K562 (cell line): ENCODE data around the gene GPR55. TPM values are rescaled to one million over a fixed set of nuclear protein-coding genes. Genes with fewer than 3 reads are reported as not detected.

Source experiments
- ATAC-seq: fragments of 200-7000 bp; cut with Tn5 transposase; 3 replicates; pipeline ENCODE4 v1.9.1; 2020; ENCODE audit warnings: moderate library complexity
- BruUV-seq: library from RNA; stranded (reverse); fragments of 400-500 nt; replicated peaks from 2 replicates; lab custom pipeline; 2021; lab: Mats Ljungman, UMichigan
- CTCF ChIA-PET: fragments of 300-600 bp; formaldehyde crosslinking; extraction: SDS; loops from one replicate; lab custom pipeline; 2021; ENCODE audit warnings: low intra/inter-chr PET ratio; lab: Yijun Ruan, JAX
- POLR2A ChIA-PET: fragments of 300-600, 350-650 bp; sonication (Branson Sonifier 250); formaldehyde crosslinking; extraction: SDS; loops from one replicate; lab custom pipeline; 2021; ENCODE audit warnings: antibody characterized with exemption, inconsistent platforms; lab: Yijun Ruan, JAX
- DNase-seq, 4 experiments: peaks; one replicate each; pipeline versions ENCODE4 v3.0.0 to v3.0.0-alpha.2; 2011 to 2018; ENCODE audit warnings: low spot score in 3 of 4, mixed read lengths in 3 of 4; ENCODE audit errors: extremely low read depth in 1 of 4
- FAIRE-seq: peaks from 2 replicates; lab custom pipeline; 2011; peaks lifted over from hg19 to GRCh38; lab: Jason Lieb, UNC
- H2AFZ ChIP-seq: 2 replicates; pipeline ENCODE4 v1.6.0; 2011; ENCODE audit warnings: low read depth, low read length, control low read depth, inconsistent platforms
- H3K27ac ChIP-seq: fragments of 200-600 bp; 3 replicates; pipeline ENCODE4 v1.8.0; 2011; ENCODE audit warnings: low read depth, mild to moderate bottlenecking, control low read depth, inconsistent platforms, low read length, moderate library complexity, mixed read lengths; ENCODE audit errors: extremely low read depth
- H3K27me3 ChIP-seq, 2 experiments: fragments of 300-600 bp in 1 of 2; 2 replicates in 1 of 2; 3 replicates in 1 of 2; pipeline versions ENCODE4 v1.6.0 to v1.8.0; 2011; ENCODE audit warnings: inconsistent platforms in 2 of 2, low read length in 2 of 2, mild to moderate bottlenecking in 1 of 2, mixed read lengths in 1 of 2, moderate library complexity in 1 of 2; ENCODE audit not compliant: control insufficient read depth in 2 of 2, insufficient read depth in 2 of 2
- H3K36me3 ChIP-seq: fragments of 300-600 bp; 3 replicates; pipeline ENCODE4 v1.8.0; 2011; ENCODE audit warnings: mild to moderate bottlenecking, low read length, inconsistent platforms; ENCODE audit not compliant: control insufficient read depth, insufficient read depth
- H3K4me1 ChIP-seq, 2 experiments: fragments of 200-600 bp in 1 of 2; replicated peaks in 1 of 2; 2 replicates in 1 of 2; 3 replicates in 1 of 2; pipeline versions ENCODE4 v1.5.1 to v1.8.0; 2011; ENCODE audit warnings: inconsistent platforms in 2 of 2, low read length in 2 of 2, mild to moderate bottlenecking in 1 of 2, mixed read lengths in 1 of 2, moderate library complexity in 1 of 2; ENCODE audit not compliant: control insufficient read depth in 2 of 2, insufficient read depth in 2 of 2
- H3K4me2 ChIP-seq: 2 replicates; pipeline ENCODE4 v1.6.1; 2011; ENCODE audit warnings: low read length, control low read depth, inconsistent platforms, mixed read lengths; ENCODE audit not compliant: insufficient read depth
- H3K4me3 ChIP-seq: fragments of 200-600 bp; sonication (generic), shearing (Covaris generic); 2 replicates; pipeline ENCODE4 v1.5.1; 2016; ENCODE audit warnings: control low read depth, inconsistent platforms
- H3K79me2 ChIP-seq: fragments of 200-600 bp; 3 replicates; pipeline ENCODE4 v1.8.0; 2011; ENCODE audit warnings: low read length, inconsistent platforms; ENCODE audit not compliant: control insufficient read depth, insufficient read depth
- H3K9ac ChIP-seq, 2 experiments: 2 replicates each; pipeline versions ENCODE4 v1.6.0 to v1.6.1; 2011; ENCODE audit warnings: low read depth in 2 of 2, low read length in 2 of 2, control low read depth in 1 of 2, inconsistent platforms in 1 of 2, mild to moderate bottlenecking in 1 of 2, mixed read lengths in 1 of 2; ENCODE audit not compliant: insufficient read depth in 1 of 2
- H3K9me1 ChIP-seq: one replicate; pipeline ENCODE4 v1.6.0; 2011; ENCODE audit warnings: inconsistent platforms, mild to moderate bottlenecking, low read length, moderate library complexity; ENCODE audit not compliant: control insufficient read depth, insufficient read depth
- H3K9me3 ChIP-seq: replicated peaks from 2 replicates; pipeline ENCODE4 v1.5.1; 2011; ENCODE audit warnings: low read depth, low read length, inconsistent platforms; ENCODE audit not compliant: control insufficient read depth, insufficient read depth
- H4K20me1 ChIP-seq: replicated peaks from 2 replicates; pipeline ENCODE4 v1.6.1; 2011; ENCODE audit warnings: low read length, inconsistent platforms, mixed read lengths; ENCODE audit not compliant: control insufficient read depth, insufficient read depth
- DEAF1 ChIP-seq: fragments of 450-650 bp; formaldehyde crosslinking; IDR thresholded peaks from 2 replicates; pipeline ENCODE4 v1.4.0; 2020; ENCODE audit warnings: mild to moderate bottlenecking, moderate library complexity
- SIN3A ChIP-seq, 2 experiments: fragments of 150-350 bp in 1 of 2; IDR thresholded peaks; 2 replicates each; pipeline ENCODE4 v1.6.1; 2011 to 2016; ENCODE audit warnings: borderline replicate concordance in 2 of 2, low read depth in 2 of 2, low read length in 2 of 2, mild to moderate bottlenecking in 2 of 2, moderate library complexity in 2 of 2; ENCODE audit not compliant: control insufficient read depth in 1 of 2
- ZNF436 ChIP-seq: fragments of 250-450, 450-650 bp; sonication (Bioruptor Pico); formaldehyde crosslinking; IDR thresholded peaks from 2 replicates; pipeline ENCODE4 v1.7.0; 2020; ENCODE audit warnings: mild to moderate bottlenecking
- WGBS: fragments of 100-300 bp; shearing (Covaris generic); methylation state at CpG from one replicate; pipeline ENCODE4 v1.1.6; 2016; ENCODE audit warnings: low coverage, mixed read lengths; ENCODE audit not compliant: insufficient coverage; ENCODE audit errors: missing lambda C conversion rate; 5-methylcytosine and 5-hydroxymethylcytosine counted together
- in situ Hi-C: fragments of 300-500 bp; cut with MboI; formaldehyde crosslinking; loops from 4 replicates; pipeline ENCODE4 v1.15.0; 2018; ENCODE audit warnings: inconsistent platforms, mixed read lengths
- intact Hi-C: fragments of 100-400 bp; cut with micrococcal nuclease; formaldehyde crosslinking; loops from 2 replicates; pipeline ENCODE4 v1.14.2; 2022
- polyA plus RNA-seq, 8 experiments: library from polyadenylated mRNA; depleted of rRNA in 4 of 8; stranded (reverse) in 5 of 8; unstranded in 3 of 8; fragments of >200 nt; fragmentation: Nextera tagmentation in 2 of 8; fragmentation: Illumina TruSeq in 1 of 8; extraction: Ambion mirVana in 2 of 8; extraction: Trizol in 1 of 8; gene quantifications; 2 replicates each; pipeline versions ENCODE4 v1.2.1 to v1.2.3, GENCODE V29; 2011 to 2014; ENCODE audit warnings: inconsistent platforms in 1 of 8, missing spikeins in 1 of 8
- total RNA-seq, 7 experiments: library from RNA; depleted of rRNA in 6 of 7; stranded (reverse); fragments of >200 nt in 6 of 7; fragmentation: Illumina TruSeq in 2 of 7; extraction: Trizol in 2 of 7; gene quantifications; 2 replicates each; pipeline versions ENCODE4 v1.2.1 to v1.2.3, GENCODE V29; 2011 to 2021; ENCODE audit warnings: low replicate concordance in 1 of 7

GPR55 gene
- total and polyA plus RNA-seq, 9 of the 15 experiments (the other 6 are each of a cell fraction or from before 2014, with no cell fraction given), result 0.11 to 0.49 (median 0.27) TPM

GRCh38 chr2:230958820-230959756, 34.0 kb upstream of the GPR55 start:
- intact Hi-C loops, result no loop called here

More at GRCh38 chr2:230958820-230959756, 34.0 kb upstream of the GPR55 start:
- no peak overlapping the region for H3K9ac ChIP-seq
- H3K4me3 ChIP-seq, result no peak overlapping the region
- CTCF ChIA-PET, result no interaction called here
- H3K4me2 ChIP-seq, result no peak overlapping the region
- DNase-seq, result no peak
- no peaks in the 10 kb centered on the region for H3K79me2 ChIP-seq
- TF ChIP-seq DEAF1 (no peak), SIN3A (IDR thresholded peaks at IDR 0.05; ENCODE audit: borderline replicate concordance in 2 of 2, control insufficient read depth in 1 of 2, low read depth in 2 of 2, low read length in 2 of 2) (no peak), ZNF436 (CRISPR knock-in tag) (no peak)
- no TSS peak for BruUV-seq
- no peak for ATAC-seq
- no peak overlapping the region for H3K27ac ChIP-seq
- H3K4me1 ChIP-seq, result peaks cover 0 to 5% of the 10 kb centered on the region in 2 experiments; a peak in 1 of 5 replicates
- no peaks in the 10 kb centered on the region for H3K36me3 ChIP-seq
- in situ Hi-C loops, result no loop called here
- 9% methylated on average over 7 of the region's 8 CpGs for WGBS
- FAIRE-seq, result no peak
- H2AFZ ChIP-seq, result no peak overlapping the region
- no peaks in the 10 kb centered on the region for H4K20me1 ChIP-seq
- H3K27me3 ChIP-seq, result peaks cover 3 to 16% of the 10 kb centered on the region in 2 experiments; a peak in 4 of 5 replicates
- no peaks in the 10 kb centered on the region; the same call in 1 of the 2 replicates for H3K9me3 ChIP-seq
- no peaks in the 10 kb centered on the region for H3K9me1 ChIP-seq
- POLR2A ChIA-PET, result no interaction called here
